SU-DHL-6 (cell line): Measurements from ENCODE around the gene RANGRF.

Source experiments
- CTCF ChIP-seq: fragments of 200-600 bp; sonication (generic); IDR thresholded peaks from one replicate; pipeline ENCODE4 v1.5.1; 2017; ENCODE audit warnings: antibody characterized with exemption, mild to moderate bottlenecking, low read length, moderate library complexity; ENCODE audit not compliant: insufficient read depth, poor library complexity, severe bottlenecking
- EZH2phosphoT487 ChIP-seq: fragments of 200-600 bp; sonication (generic), shearing (Covaris generic); conservative IDR thresholded peaks from 2 replicates; pipeline ENCODE4 v1.6.1; 2018; ENCODE audit warnings: mild to moderate bottlenecking, antibody characterized with exemption, low read length, moderate library complexity, mixed read lengths

- TF ChIP-seq CTCF, result no peak
- no peak for TF ChIP-seq EZH2phosphoT487
These were observed 23.5 kb upstream of the RANGRF start for GRCh38 chr17:8264836-8265542.
